GM10847 (cell line): ENCODE results near the gene TBC1D8.

Experiments used
- POLR2A ChIP-seq: IDR thresholded peaks from 2 replicates; pipeline ENCODE4 v1.6.1; 2011; ENCODE audit not compliant: insufficient read length; ENCODE audit errors: extremely low read depth

TBC1D8 gene

GRCh38 chr2:101047075-101047766 lies 104.0 kb downstream of the TBC1D8 start:
- no peak for TF ChIP-seq POLR2A

GRCh38 chr2:101045330-101045729 lies 105.9 kb downstream of the TBC1D8 start:
- no peak for TF ChIP-seq POLR2A

- no peak for TF ChIP-seq POLR2A
Observed at GRCh38 chr2:101041413-101041812, 109.8 kb downstream of the TBC1D8 start.

GRCh38 chr2:101040761-101041160 lies 110.4 kb downstream of the TBC1D8 start:
- TF ChIP-seq POLR2A, result no peak

GRCh38 chr2:101040072-101040471 lies 111.1 kb downstream of the TBC1D8 start:
- TF ChIP-seq POLR2A, result no peak

- no peak for TF ChIP-seq POLR2A
Observed at GRCh38 chr2:101038455-101039255, 112.5 kb downstream of the TBC1D8 start.

- TF ChIP-seq POLR2A, result no peak
Observed at GRCh38 chr2:101037161-101037755, 113.9 kb downstream of the TBC1D8 start.

GRCh38 chr2:101036562-101036961 lies 114.6 kb downstream of the TBC1D8 start:
- no peak for TF ChIP-seq POLR2A

GRCh38 chr2:101032084-101032776 lies 119.0 kb downstream of the TBC1D8 start:
- no peak for TF ChIP-seq POLR2A

GRCh38 chr2:101030866-101031554 lies 120.2 kb downstream of the TBC1D8 start:
- TF ChIP-seq POLR2A, result no peak

- no peak for TF ChIP-seq POLR2A
Observed at GRCh38 chr2:101027852-101028251, 123.3 kb downstream of the TBC1D8 start.

GRCh38 chr2:101026923-101027469 lies 124.2 kb downstream of the TBC1D8 start:
- no peak for TF ChIP-seq POLR2A

GRCh38 chr2:101026253-101026701 lies 124.9 kb downstream of the TBC1D8 start:
- TF ChIP-seq POLR2A, result no peak

- no peak for TF ChIP-seq POLR2A
Observed at GRCh38 chr2:101025561-101025960, 125.6 kb downstream of the TBC1D8 start.
